IPS-18a (cell line): ENCODE data around the gene ZFR.
"Not testable (repeated sequence)": the region's sequence is repeated elsewhere in the genome, so short reads cannot be mapped to it uniquely, and the experiment has no call there.

Experiments
- H3K27ac ChIP-seq: one replicate; pipeline ENCODE4 v1.5.1; 2013; ENCODE audit warnings: low read length
- H3K27me3 ChIP-seq: one replicate; pipeline ENCODE4 v1.6.1; 2013; ENCODE audit warnings: mild to moderate bottlenecking, low read length; ENCODE audit not compliant: control insufficient read depth, insufficient read depth
- H3K36me3 ChIP-seq: one replicate; pipeline ENCODE4 v1.6.1; 2013; ENCODE audit warnings: low read depth, low read length; ENCODE audit not compliant: control insufficient read depth
- H3K4me1 ChIP-seq: one replicate; pipeline ENCODE4 v1.6.1; 2013; ENCODE audit warnings: low read depth, low read length; ENCODE audit not compliant: control insufficient read depth
- H3K4me3 ChIP-seq: one replicate; pipeline ENCODE4 v1.5.1; 2013; ENCODE audit warnings: low read length
- H3K9ac ChIP-seq: one replicate; pipeline ENCODE4 v1.6.1; 2013; ENCODE audit warnings: mild to moderate bottlenecking, low read length, moderate library complexity
- H3K9me3 ChIP-seq: one replicate; pipeline ENCODE4 v1.6.1; 2013; ENCODE audit warnings: low read depth, low read length; ENCODE audit not compliant: control insufficient read depth

Gene ZFR

DNA sequence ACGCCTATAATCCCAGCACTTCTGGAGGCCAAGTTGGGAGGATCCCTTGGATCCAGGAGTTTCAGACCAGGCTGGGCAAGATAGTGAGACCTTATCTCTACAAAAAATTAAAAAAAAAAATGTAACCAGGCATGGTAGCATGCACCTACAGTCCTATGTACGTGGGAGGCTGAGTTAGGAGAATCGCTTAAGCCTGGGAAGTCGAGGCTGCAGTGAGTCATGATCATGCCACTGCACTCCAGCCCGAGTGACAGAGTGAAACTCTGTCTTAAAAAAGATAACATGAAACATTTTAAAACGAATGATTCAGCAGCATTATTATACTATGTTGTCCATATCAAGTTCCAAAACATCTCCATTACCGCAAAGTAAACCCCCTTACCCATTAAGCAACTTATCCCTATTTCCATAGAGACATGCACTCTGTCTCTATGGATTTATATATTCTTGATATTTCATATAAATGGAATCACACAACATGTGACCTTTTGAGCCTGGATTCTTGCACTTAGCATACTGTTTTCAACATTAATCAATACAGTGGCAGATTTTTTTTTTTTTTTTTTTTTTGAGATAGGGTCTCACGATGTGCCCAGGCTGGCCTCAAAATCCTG, 74.9 kb downstream of the ZFR start:
- Histone ChIP-seq H3K27ac (no peak overlapping the region), H3K36me3 (peaks cover 29% of the 10 kb centered on the region), H3K9ac (no peak overlapping the region), H3K4me1 (no peaks in the 10 kb centered on the region), H3K9me3 (no peaks in the 10 kb centered on the region), H3K4me3 (no peak overlapping the region), H3K27me3 (no peaks in the 10 kb centered on the region)

GRCh38 chr5:32369032-32369431, 75.5 kb downstream of the ZFR start:
- Histone ChIP-seq H3K9ac (no peak overlapping the region), H3K36me3 (peaks cover 27% of the 10 kb centered on the region), H3K27ac (no peak overlapping the region), H3K4me3 (no peak overlapping the region), H3K9me3 (no peaks in the 10 kb centered on the region), H3K4me1 (no peaks in the 10 kb centered on the region), H3K27me3 (no peaks in the 10 kb centered on the region)

GRCh38 chr5:32367271-32367670, 77.3 kb downstream of the ZFR start:
- H3K9me3 ChIP-seq, H3K9ac ChIP-seq, H3K27ac ChIP-seq, H3K27me3 ChIP-seq, H3K4me3 ChIP-seq, H3K4me1 ChIP-seq: not testable (repeated sequence)
- H3K36me3 ChIP-seq: peaks cover 31% of the 10 kb centered on the region

DNA sequence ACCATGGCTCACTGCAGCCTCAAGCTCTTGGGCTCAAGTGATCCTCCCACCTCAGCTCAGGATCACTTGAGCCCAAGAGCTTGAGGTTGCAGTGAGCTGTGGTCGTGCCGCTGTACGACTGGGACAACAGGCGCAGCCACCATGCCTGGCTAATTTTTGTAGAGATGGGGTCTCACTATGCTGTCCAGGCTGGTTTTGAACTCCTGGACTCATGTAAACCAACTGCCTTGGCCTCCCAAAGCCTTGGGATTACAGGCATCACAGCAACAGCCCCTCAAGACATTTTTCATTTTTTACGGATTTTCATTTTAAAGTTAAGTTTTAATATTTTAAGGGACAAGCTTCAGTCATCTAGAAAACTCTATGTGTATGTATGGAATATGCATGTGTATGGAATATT, 78.9 kb downstream of the ZFR start:
- no peaks in the 10 kb centered on the region for H3K27me3 ChIP-seq
- H3K9me3 ChIP-seq: no peaks in the 10 kb centered on the region
- H3K36me3 ChIP-seq: peaks cover 29% of the 10 kb centered on the region
- no peak overlapping the region for H3K4me3 ChIP-seq
- H3K9ac ChIP-seq: no peak overlapping the region
- no peaks in the 10 kb centered on the region for H3K4me1 ChIP-seq
- no peak overlapping the region for H3K27ac ChIP-seq

DNA sequence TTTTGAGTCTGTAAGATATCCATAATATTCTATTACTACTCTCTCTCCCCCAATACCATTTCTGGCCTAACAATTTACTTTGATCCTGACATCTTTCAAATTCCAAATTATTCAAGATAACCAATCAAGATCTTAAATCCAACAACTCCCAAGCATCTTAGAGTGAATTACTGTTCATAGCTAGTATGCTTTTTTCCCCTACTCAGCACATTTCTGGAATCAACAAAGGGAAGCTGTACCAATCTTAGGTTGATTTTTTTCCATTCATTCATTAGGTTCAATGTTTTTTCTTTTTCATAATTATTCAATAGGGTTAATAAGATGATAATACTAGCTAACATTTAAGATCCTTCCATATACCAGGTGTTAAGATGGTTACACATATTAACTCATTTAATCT, 81.5 kb downstream of the ZFR start:
- H3K4me1 ChIP-seq: peaks cover 11% of the 10 kb centered on the region
- H3K9ac ChIP-seq: no peak overlapping the region
- H3K9me3 ChIP-seq: no peaks in the 10 kb centered on the region
- no peak overlapping the region for H3K4me3 ChIP-seq
- H3K27me3 ChIP-seq: no peaks in the 10 kb centered on the region
- peaks cover 24% of the 10 kb centered on the region for H3K36me3 ChIP-seq
- H3K27ac ChIP-seq: no peak overlapping the region

GRCh38 chr5:32362527-32362926, 82.0 kb downstream of the ZFR start:
- H3K4me1 ChIP-seq: peaks cover 11% of the 10 kb centered on the region
- no peak overlapping the region for H3K9ac ChIP-seq
- H3K4me3 ChIP-seq: no peak overlapping the region
- H3K36me3 ChIP-seq: peaks cover 26% of the 10 kb centered on the region
- no peaks in the 10 kb centered on the region for H3K27me3 ChIP-seq
- H3K9me3 ChIP-seq: no peaks in the 10 kb centered on the region
- no peak overlapping the region for H3K27ac ChIP-seq

DNA sequence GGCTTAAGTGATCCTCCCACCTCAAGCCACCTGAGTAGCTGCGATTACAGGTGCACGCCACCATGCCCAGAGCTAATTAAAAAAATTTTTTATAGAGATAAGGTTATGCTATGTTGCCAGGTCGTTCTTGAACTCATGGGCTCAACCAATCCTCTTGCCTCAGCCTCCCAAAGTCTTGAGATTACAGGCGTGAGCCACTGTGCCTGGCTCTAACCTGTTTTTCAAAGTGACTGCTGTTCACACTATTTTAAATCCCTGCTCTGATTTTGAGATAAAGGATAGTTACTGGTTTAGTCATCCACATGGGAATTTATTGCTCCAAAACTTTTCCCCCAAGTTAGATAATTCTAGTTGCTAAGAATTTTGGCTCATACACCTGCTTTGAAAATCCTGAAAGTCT, 83.6 kb downstream of the ZFR start:
- Histone ChIP-seq H3K36me3 (peaks cover 22% of the 10 kb centered on the region), H3K4me1 (peaks cover 11% of the 10 kb centered on the region), H3K9me3 (no peaks in the 10 kb centered on the region)

GRCh38 chr5:32358611-32359010, 85.9 kb downstream of the ZFR start:
- no peak overlapping the region for H3K27ac ChIP-seq
- no peaks in the 10 kb centered on the region for H3K9me3 ChIP-seq
- H3K4me3 ChIP-seq: no peak overlapping the region
- H3K9ac ChIP-seq: no peak overlapping the region
- H3K4me1 ChIP-seq: peaks cover 11% of the 10 kb centered on the region
- H3K36me3 ChIP-seq: peaks cover 39% of the 10 kb centered on the region
- no peaks in the 10 kb centered on the region for H3K27me3 ChIP-seq

More for the DNA sequence above, 83.6 kb downstream of the ZFR start:
- Histone ChIP-seq H3K27ac (no peak overlapping the region), H3K27me3 (no peaks in the 10 kb centered on the region), H3K4me3 (no peak overlapping the region), H3K9ac (no peak overlapping the region)

DNA sequence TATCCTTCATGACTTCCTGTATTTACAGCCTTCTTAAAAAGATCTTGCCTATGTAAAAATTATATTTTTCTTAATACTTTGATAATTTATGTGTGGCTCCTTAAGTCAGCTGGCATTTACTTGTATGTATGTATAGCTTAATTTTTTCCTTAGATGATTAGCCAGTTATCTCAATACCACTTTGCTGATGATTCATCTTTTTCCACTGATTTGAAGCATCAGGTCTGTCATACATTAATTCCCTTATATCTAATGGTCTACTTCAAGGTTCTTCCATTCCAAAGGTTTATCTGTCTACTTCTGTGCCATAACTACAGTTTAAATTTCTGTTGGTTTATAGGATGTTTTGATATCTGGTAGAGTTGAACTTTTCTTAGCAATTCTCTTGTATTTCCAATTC, 86.9 kb downstream of the ZFR start:
- no peak overlapping the region for H3K4me3 ChIP-seq
- no peak overlapping the region for H3K27ac ChIP-seq
- H3K9me3 ChIP-seq: no peaks in the 10 kb centered on the region
- H3K9ac ChIP-seq: no peak overlapping the region
- no peaks in the 10 kb centered on the region for H3K27me3 ChIP-seq
- peaks cover 30% of the 10 kb centered on the region for H3K36me3 ChIP-seq
- H3K4me1 ChIP-seq: peaks cover 11% of the 10 kb centered on the region

- Histone ChIP-seq H3K36me3 (peaks cover 23% of the 10 kb centered on the region), H3K9me3 (no peaks in the 10 kb centered on the region), H3K27me3 (no peaks in the 10 kb centered on the region)
Measured at GRCh38 chr5:32355686-32356085, 88.9 kb downstream of the ZFR start.

DNA sequence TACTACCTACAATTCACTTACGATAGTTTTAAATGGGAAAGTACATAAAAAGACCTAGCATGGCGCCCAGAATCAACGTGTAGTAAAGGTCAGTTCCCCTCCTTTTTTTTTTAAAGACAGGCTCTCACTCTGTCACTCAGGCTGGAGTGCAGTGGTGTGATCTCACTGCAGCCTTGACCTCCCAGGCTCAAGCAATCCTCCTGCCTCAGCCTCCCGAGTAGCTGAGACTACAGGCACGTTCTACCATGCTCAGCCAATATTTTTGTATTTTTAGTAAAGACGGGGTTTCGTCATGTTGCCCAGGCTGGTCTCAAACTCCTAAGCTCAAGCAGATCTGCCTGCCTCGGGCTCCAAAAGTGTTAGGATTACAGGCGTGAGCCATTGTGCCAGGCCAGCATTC, 91.1 kb downstream of the ZFR start:
- Histone ChIP-seq H3K9me3 (peaks cover 3% of the 10 kb centered on the region), H3K4me1 (no peaks in the 10 kb centered on the region), H3K4me3 (no peak overlapping the region), H3K36me3 (peaks cover 23% of the 10 kb centered on the region), H3K27me3 (no peaks in the 10 kb centered on the region), H3K9ac (no peak overlapping the region), H3K27ac (no peak overlapping the region)

More at GRCh38 chr5:32355686-32356085, 88.9 kb downstream of the ZFR start:
- peaks cover 11% of the 10 kb centered on the region for H3K4me1 ChIP-seq
- no peak overlapping the region for H3K9ac ChIP-seq
- H3K27ac ChIP-seq: no peak overlapping the region
- H3K4me3 ChIP-seq: no peak overlapping the region

- no peaks in the 10 kb centered on the region for H3K4me1 ChIP-seq
- H3K9ac ChIP-seq: no peak overlapping the region
- H3K27ac ChIP-seq: no peak overlapping the region
- no peaks in the 10 kb centered on the region for H3K27me3 ChIP-seq
- H3K9me3 ChIP-seq: peaks cover 7% of the 10 kb centered on the region
- no peak overlapping the region for H3K4me3 ChIP-seq
- peaks cover 19% of the 10 kb centered on the region for H3K36me3 ChIP-seq
Measured at GRCh38 chr5:32352685-32353084, 91.9 kb downstream of the ZFR start.
